ENCODE measurements around the gene LYPD5. TPM values are rescaled to one million over a fixed set of nuclear protein-coding genes. Genes with fewer than 3 reads are reported as not detected.
"Not testable (repeated sequence)": the region's sequence is repeated elsewhere in the genome, so short reads cannot be mapped to it uniquely, and the experiment has no call there.

LYPD5 gene
- total RNA-seq, 4 donors from 2014 or later = 93.8 to 231 (median 117) TPM

- H3K4me3 ChIP-seq (ENCODE audit: low read depth, poor library complexity, severe bottlenecking) = no peak overlapping the region
- intact Hi-C loops (cut with DNase I; ENCODE audit: low total_unique reads) = no loop called here
- TF ChIP-seq CTCF (IDR thresholded peaks at IDR 0.05) (no peak), POLR2A (IDR thresholded peaks at IDR 0.05) (no peak)
- peak in 1 of 2 donors; percentile 32 for DNase-seq (ENCODE audit: low spot score in 2 of 2)
These were observed 5.4 kb upstream of the LYPD5 start for GRCh38 chr19:43807651-43808050.

- no peak for DNase-seq (ENCODE audit: low spot score in 2 of 2)
- no peak overlapping the region for H3K4me3 ChIP-seq (ENCODE audit: low read depth, poor library complexity, severe bottlenecking)
- 71 to 73% methylated on average over 5 of the region's 5 CpGs for WGBS, 2 donors
- intact Hi-C loops (cut with DNase I; ENCODE audit: low total_unique reads) = no loop called here
- no peak for TF ChIP-seq POLR2A (IDR thresholded peaks at IDR 0.05)
- TF ChIP-seq CTCF (IDR thresholded peaks at IDR 0.05) = no peak
These were observed 4.6 kb upstream of the LYPD5 start for GRCh38 chr19:43806848-43807247.

GRCh38 chr19:43806401-43806800 lies 4.2 kb upstream of the LYPD5 start:
- DNase-seq (ENCODE audit: low spot score in 2 of 2) = peak in 1 of 2 donors; percentile 54
- 84 to 86% methylated on average over 7 of the region's 7 CpGs for WGBS, 2 donors
- intact Hi-C loops (cut with DNase I; ENCODE audit: low total_unique reads); H3K4me3 ChIP-seq (ENCODE audit: low read depth, poor library complexity, severe bottlenecking): not testable (repeated sequence)

GRCh38 chr19:43804432-43804831 lies 2.2 kb upstream of the LYPD5 start:
- DNase-seq (ENCODE audit: low spot score in 2 of 2) = peak in 1 of 2 donors; percentile 36
- H3K4me3 ChIP-seq (ENCODE audit: low read depth, poor library complexity, severe bottlenecking) = no peak overlapping the region
- WGBS, 2 donors = 27 to 28% methylated on average over 2 of the region's 2 CpGs
- TF ChIP-seq CTCF (IDR thresholded peaks at IDR 0.05) = no peak
- TF ChIP-seq POLR2A (IDR thresholded peaks at IDR 0.05) = no peak
- intact Hi-C loops (cut with DNase I; ENCODE audit: low total_unique reads) = no loop called here

- TF ChIP-seq CTCF (IDR thresholded peaks at IDR 0.05) (no peak), POLR2A (IDR thresholded peaks at IDR 0.05) (no peak)
- 45 to 59% methylated on average over 6 of the region's 6 CpGs for WGBS, 2 donors
- intact Hi-C loops (cut with DNase I; ENCODE audit: low total_unique reads) = no loop called here
- H3K4me3 ChIP-seq (ENCODE audit: low read depth, poor library complexity, severe bottlenecking) = no peak overlapping the region
- DNase-seq (ENCODE audit: low spot score in 2 of 2) = peak in 1 of 2 donors; percentile 83
These were observed 2.6 kb downstream of the LYPD5 start for GRCh38 chr19:43799502-43800142.

- WGBS, 2 donors = 17 to 18% methylated on average over 35 to 59 of the region's 70 CpGs
- no peak for TF ChIP-seq CTCF (IDR thresholded peaks at IDR 0.05)
- TF ChIP-seq POLR2A (IDR thresholded peaks at IDR 0.05) = no peak
- peak overlapping the region; percentile 12 for H3K4me3 ChIP-seq (ENCODE audit: low read depth, poor library complexity, severe bottlenecking)
- intact Hi-C loops (cut with DNase I; ENCODE audit: low total_unique reads) = no loop called here
- DNase-seq (ENCODE audit: low spot score in 2 of 2) = peak; percentile 53 to 91
These were observed 3.5 kb downstream of the LYPD5 start for GRCh38 chr19:43798546-43799409.
